ENCODE measurements around the gene ZNF768. TPM values are rescaled to one million over a fixed set of nuclear protein-coding genes. Genes with fewer than 3 reads are reported as not detected.

ZNF768 gene
- total RNA-seq, 2 donors from 2014 or later: 41.1 to 51.4 TPM

DNA sequence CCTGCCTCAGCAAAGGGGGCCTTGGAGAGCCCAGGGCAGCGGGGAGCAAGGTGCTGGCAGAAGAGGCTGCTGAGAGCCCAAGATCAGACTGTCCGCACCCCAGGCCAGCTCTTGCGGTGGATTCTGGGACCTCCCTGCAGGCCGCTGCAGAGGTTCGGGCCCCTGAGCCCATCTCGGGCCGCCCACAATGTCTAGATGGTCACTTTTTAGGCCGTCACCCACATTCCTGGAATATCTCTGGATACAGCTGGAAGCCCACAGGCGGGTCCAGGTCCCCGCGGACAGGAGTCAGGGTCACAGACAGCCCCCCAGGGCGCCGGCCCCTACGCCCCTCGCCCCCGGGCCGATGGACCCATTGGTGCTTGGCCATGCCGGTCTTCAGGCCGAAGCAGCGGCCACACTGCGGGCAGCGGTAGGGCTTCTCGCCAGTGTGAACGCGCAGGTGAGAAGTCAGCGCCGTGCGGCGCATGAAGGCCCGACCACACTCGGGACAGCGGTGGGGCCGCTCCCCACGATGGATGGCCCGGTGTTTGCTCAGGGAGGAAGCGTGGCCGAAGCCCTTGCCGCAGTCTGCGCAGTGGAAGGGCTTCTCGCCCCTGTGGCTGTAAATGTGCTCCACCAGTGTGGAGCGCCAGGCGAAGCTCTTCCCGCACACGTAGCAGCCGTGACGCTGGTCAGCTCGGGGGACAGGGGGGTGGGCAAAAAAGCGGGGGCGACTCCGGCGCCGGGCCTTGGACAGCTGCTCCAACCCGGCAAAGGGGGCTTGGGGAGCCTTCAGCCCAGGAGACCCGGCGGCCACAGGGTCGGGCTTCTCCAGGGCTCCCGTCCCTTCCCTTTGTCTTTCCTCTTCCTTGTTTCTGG, 6.1 kb upstream of the ZNF768 start:
- H3K36me3 ChIP-seq: peaks cover 20% of the 10 kb centered on the region
- DNase-seq (ENCODE audit: low spot score): no peak
- TF ChIP-seq, protein P1, sequence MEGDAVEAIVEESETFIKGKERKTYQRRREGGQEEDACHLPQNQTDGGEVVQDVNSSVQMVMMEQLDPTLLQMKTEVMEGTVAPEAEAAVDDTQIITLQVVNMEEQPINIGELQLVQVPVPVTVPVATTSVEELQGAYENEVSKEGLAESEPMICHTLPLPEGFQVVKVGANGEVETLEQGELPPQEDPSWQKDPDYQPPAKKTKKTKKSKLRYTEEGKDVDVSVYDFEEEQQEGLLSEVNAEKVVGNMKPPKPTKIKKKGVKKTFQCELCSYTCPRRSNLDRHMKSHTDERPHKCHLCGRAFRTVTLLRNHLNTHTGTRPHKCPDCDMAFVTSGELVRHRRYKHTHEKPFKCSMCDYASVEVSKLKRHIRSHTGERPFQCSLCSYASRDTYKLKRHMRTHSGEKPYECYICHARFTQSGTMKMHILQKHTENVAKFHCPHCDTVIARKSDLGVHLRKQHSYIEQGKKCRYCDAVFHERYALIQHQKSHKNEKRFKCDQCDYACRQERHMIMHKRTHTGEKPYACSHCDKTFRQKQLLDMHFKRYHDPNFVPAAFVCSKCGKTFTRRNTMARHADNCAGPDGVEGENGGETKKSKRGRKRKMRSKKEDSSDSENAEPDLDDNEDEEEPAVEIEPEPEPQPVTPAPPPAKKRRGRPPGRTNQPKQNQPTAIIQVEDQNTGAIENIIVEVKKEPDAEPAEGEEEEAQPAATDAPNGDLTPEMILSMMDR (IDR thresholded peaks at IDR 0.05): no peak
- peak overlapping the region in 1 of 2 donors; percentile 91 for H3K27ac ChIP-seq
- H3K27me3 ChIP-seq: no peaks in the 10 kb centered on the region
- no peaks in the 10 kb centered on the region for H3K9me3 ChIP-seq
- no peak overlapping the region for H3K4me3 ChIP-seq
- peaks cover 0 to 33% of the 10 kb centered on the region in 2 donors for H3K4me1 ChIP-seq

DNA sequence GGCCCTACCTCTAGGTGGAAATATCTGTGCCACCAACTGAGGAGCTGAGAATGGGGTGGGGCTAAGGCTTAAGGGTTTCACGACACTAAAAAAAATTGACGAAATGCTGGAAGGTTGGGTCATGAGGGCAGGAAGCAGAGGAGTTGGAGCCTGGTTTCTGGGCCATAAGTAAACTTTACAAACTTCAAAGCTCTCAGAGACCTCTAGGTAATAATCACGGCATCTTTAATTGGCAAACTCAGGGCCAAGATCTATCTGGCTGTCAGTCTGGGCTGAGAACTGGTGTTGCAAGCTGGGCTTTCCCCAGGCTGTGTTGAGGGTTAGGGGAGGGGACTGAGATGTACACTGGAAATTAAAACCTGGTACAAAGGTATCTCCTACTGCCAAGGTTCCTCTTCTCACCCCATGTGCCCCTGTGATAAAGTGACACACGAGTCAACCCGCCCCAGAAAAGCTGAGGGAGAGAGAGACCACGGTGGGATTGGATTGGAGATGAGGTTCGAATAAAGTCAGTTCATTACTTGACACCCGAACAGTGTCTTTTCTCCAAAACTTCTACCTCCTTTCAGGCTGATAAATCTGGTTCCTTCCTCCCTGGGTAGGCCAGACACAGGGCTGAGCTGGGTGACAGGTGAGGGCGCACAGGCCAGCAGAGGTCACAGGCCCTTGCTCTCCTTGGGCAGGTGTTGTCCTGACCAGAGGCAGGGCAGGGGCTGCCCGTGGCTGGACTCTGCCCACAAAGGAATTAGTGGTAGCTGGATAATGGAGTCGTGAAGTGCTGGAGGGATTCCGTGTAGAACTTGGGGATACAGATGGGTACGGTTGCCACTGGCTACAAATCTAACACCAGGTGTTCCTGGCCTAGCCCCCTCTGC, 4.0 kb upstream of the ZNF768 start:
- Histone ChIP-seq H3K27ac (no peak overlapping the region), H3K36me3 (peaks cover 20% of the 10 kb centered on the region), H3K4me1 (peaks cover 0 to 34% of the 10 kb centered on the region in 2 donors), H3K9me3 (no peaks in the 10 kb centered on the region), H3K27me3 (no peaks in the 10 kb centered on the region), H3K4me3 (no peak overlapping the region)
- no peak for DNase-seq (ENCODE audit: low spot score)
- TF ChIP-seq, protein P1 (IDR thresholded peaks at IDR 0.05): no peak

DNA sequence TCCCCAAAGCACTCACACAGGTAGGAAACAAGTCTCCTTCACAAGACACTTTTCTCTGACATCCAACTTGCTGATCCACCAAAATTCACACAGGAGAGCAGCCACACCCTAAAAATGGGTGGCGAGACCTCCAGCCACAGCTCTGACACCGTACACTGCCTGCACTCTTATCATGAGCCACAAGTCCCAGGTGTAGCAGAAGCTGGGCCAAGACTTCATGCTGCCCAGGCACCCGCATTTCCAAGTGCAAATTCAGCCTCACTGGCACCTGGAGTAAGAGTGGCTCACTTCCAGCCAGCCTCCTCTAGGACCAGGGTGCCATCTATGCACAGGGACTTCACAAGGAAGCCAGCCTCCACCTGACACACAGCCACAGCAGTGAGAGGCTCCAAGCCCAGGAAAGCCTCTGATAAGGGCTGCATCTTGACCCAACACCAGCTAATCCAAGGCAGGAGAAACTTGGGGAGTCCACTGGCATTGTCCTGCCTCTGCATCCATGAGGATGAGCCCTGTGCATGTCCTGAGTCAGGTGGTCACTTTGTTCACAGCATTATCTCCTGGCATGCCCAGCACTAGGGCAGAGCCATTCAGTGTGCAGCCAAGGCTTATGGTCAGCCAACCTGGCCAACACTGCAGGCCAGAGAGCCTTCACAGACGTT, 2.6 kb upstream of the ZNF768 start:
- peaks cover 20% of the 10 kb centered on the region for H3K36me3 ChIP-seq
- DNase-seq (ENCODE audit: low spot score): no peak
- TF ChIP-seq, protein P1 (IDR thresholded peaks at IDR 0.05): no peak
- H3K27ac ChIP-seq: no peak overlapping the region
- H3K4me1 ChIP-seq: peaks cover 0 to 37% of the 10 kb centered on the region in 2 donors
- no peaks in the 10 kb centered on the region for H3K27me3 ChIP-seq
- H3K4me3 ChIP-seq: no peak overlapping the region
- H3K9me3 ChIP-seq: no peaks in the 10 kb centered on the region

DNA sequence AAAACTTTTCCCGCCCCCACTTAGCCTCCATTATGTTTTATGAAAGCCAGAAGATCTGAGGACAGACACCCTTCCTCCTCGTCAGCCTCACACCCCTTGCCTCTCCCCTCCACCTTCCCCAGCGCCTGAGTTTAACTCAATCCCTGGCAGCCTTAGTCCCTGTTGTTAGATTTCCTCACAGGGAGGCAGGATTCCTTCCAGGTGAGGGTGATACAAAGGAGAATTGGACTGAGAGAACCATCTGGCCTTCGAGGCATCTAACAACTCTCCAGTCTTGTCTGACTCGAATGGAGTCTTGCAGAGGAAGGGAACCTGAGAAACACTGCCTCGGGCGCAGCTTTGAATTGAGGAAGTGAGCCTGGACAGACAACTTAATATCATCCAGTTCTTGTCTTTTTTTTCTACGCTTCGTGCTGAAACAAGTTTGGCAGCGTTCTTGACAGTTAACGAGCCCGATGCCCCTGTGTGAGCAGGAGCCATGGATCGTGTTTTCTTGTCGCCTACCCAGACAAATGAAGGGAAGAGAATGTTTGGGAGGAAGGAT, 1.3 kb upstream of the ZNF768 start:
- DNase-seq (ENCODE audit: low spot score): no peak
- peaks cover 0 to 31% of the 10 kb centered on the region in 2 donors for H3K4me1 ChIP-seq
- peak overlapping the region in 1 of 2 donors; percentile 72 for H3K4me3 ChIP-seq
- H3K27ac ChIP-seq: peak overlapping the region; percentile 99
- TF ChIP-seq, protein P1 (IDR thresholded peaks at IDR 0.05): no peak
- H3K36me3 ChIP-seq: peaks cover 14% of the 10 kb centered on the region
- no peaks in the 10 kb centered on the region for H3K9me3 ChIP-seq
- H3K27me3 ChIP-seq: no peaks in the 10 kb centered on the region
